ENCODE results near the gene MEGF11.

MEGF11 gene

GRCh38 chr15:66001042-66001441, 252.5 kb downstream of the MEGF11 start:
- H3K4me3 ChIP-seq (ENCODE audit: low read length), result no peak overlapping the region
- no peak for DNase-seq (ENCODE audit: low read depth)
- TF ChIP-seq, protein P1, sequence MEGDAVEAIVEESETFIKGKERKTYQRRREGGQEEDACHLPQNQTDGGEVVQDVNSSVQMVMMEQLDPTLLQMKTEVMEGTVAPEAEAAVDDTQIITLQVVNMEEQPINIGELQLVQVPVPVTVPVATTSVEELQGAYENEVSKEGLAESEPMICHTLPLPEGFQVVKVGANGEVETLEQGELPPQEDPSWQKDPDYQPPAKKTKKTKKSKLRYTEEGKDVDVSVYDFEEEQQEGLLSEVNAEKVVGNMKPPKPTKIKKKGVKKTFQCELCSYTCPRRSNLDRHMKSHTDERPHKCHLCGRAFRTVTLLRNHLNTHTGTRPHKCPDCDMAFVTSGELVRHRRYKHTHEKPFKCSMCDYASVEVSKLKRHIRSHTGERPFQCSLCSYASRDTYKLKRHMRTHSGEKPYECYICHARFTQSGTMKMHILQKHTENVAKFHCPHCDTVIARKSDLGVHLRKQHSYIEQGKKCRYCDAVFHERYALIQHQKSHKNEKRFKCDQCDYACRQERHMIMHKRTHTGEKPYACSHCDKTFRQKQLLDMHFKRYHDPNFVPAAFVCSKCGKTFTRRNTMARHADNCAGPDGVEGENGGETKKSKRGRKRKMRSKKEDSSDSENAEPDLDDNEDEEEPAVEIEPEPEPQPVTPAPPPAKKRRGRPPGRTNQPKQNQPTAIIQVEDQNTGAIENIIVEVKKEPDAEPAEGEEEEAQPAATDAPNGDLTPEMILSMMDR (conservative IDR thresholded peaks at IDR 0.05; ENCODE audit: low read depth, low read length), result no peak

- H3K4me3 ChIP-seq (ENCODE audit: low read length), result no peak overlapping the region
- DNase-seq (ENCODE audit: low read depth), result no peak
- TF ChIP-seq, protein P1 (conservative IDR thresholded peaks at IDR 0.05; ENCODE audit: low read depth, low read length), result no peak
Measured at GRCh38 chr15:65998486-65998885, 255.1 kb downstream of the MEGF11 start.

DNA sequence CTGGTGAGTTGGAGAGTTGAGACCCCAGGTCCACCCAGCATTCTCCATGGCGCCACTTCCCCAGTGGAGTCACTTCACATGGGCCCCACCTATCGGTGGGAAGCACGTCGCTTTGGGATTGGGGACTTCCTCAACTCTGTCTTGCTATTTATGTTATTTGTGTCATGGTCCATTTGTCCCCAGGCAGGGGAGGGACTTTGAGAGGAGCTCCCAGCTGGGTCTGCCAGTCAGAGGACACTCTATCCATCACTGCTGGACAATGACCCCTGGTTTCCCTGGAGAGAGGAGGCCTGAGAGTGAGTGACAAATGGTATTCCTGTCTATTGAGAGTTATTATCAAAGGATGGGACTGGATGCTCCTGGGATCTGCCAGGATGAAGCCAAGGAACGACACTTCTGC, 256.6 kb downstream of the MEGF11 start:
- TF ChIP-seq, protein P1 (conservative IDR thresholded peaks at IDR 0.05; ENCODE audit: low read depth, low read length), result no peak
- no peak overlapping the region for H3K4me3 ChIP-seq (ENCODE audit: low read length)
- no peak for DNase-seq (ENCODE audit: low read depth)

DNA sequence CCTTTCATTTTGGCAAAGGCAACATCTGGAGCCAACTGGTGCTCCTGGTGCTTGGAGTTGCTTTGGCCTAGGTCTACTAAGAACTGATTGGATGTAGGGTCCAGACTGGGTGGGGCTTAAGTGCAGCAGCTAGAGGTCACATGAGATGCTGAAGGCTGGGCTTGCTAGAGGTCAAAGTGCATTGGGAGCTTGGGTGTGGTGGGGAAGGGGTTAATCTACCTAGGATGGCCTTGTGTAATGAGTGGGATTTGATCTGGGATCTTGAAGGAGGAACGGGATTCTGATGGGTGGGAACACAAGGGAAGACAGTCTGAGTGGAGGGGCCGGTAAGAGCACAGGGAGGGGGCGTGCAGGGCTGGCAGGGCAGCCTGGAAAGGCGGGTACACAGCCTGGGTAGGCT, 258.7 kb downstream of the MEGF11 start:
- no peak for DNase-seq (ENCODE audit: low read depth)
- TF ChIP-seq, protein P1 (conservative IDR thresholded peaks at IDR 0.05; ENCODE audit: low read depth, low read length), result no peak
- no peak overlapping the region for H3K4me3 ChIP-seq (ENCODE audit: low read length)

DNA sequence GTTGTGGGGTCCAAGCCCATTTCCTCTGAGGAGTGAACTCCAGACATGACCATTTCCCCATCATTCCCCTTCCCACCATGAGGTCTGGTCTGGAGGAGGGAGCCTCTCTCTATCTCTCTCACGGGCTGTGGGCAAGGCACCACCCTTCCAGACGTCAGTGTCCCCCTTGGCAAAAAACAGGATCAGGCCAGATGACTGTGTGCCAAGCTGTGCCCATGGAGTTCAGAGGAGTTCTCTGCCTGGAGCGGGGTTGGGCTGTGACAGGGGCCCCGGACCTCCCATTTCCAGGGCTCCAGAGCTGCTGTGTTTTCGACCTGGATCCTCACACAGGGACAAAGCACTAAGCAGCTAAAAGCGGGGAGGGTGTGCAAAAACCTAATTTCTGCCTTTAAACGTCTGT, 259.8 kb downstream of the MEGF11 start:
- DNase-seq (ENCODE audit: low read depth), result no peak
- no peak overlapping the region for H3K4me3 ChIP-seq (ENCODE audit: low read length)
- TF ChIP-seq, protein P1 (conservative IDR thresholded peaks at IDR 0.05; ENCODE audit: low read depth, low read length), result no peak

GRCh38 chr15:65993236-65993635, 260.3 kb downstream of the MEGF11 start:
- DNase-seq (ENCODE audit: low read depth), result no peak
- H3K4me3 ChIP-seq (ENCODE audit: low read length), result no peak overlapping the region
- TF ChIP-seq, protein P1 (conservative IDR thresholded peaks at IDR 0.05; ENCODE audit: low read depth, low read length), result no peak

GRCh38 chr15:65991721-65992483, 261.6 kb downstream of the MEGF11 start:
- DNase-seq (ENCODE audit: low read depth), result no peak
- TF ChIP-seq, protein P1 (conservative IDR thresholded peaks at IDR 0.05; ENCODE audit: low read depth, low read length), result no peak
- no peak overlapping the region for H3K4me3 ChIP-seq (ENCODE audit: low read length)

Measured in retinal pigment epithelial cell (primary cell).